Keratinocyte (primary cell): ENCODE measurements around the gene MGLL. TPM values are rescaled to one million over a fixed set of nuclear protein-coding genes. Genes with fewer than 3 reads are reported as not detected.

Experiments used
- DNase-seq: peaks from one replicate; pipeline ENCODE4 v3.0.0-alpha.2; 2011; ENCODE audit warnings: low read depth, missing footprints, low spot score
- FAIRE-seq: peaks from 2 replicates; lab custom pipeline; 2011; peaks lifted over from hg19 to GRCh38; lab: Jason Lieb, UNC
- H2AFZ ChIP-seq: 2 replicates; pipeline ENCODE4 v1.6.0; 2012; ENCODE audit warnings: low read length, control low read depth, inconsistent platforms; ENCODE audit not compliant: control insufficient read depth
- H3K27ac ChIP-seq: 2 replicates; pipeline ENCODE4 v1.5.1; 2011; ENCODE audit warnings: low read length; ENCODE audit not compliant: control insufficient read depth, insufficient read depth
- H3K27me3 ChIP-seq: 3 replicates; pipeline ENCODE4 v1.6.0; 2011; ENCODE audit warnings: low read length; ENCODE audit not compliant: control insufficient read depth, insufficient read depth; ENCODE audit errors: extremely low read depth
- H3K36me3 ChIP-seq, 2 experiments: 2 replicates in 1 of 2; 3 replicates in 1 of 2; pipeline ENCODE4 v1.5.1; 2011; ENCODE audit warnings: low read length in 2 of 2, mild to moderate bottlenecking in 1 of 2; ENCODE audit not compliant: control insufficient read depth in 2 of 2, insufficient read depth in 2 of 2; ENCODE audit errors: extremely low read depth in 1 of 2
- H3K4me1 ChIP-seq: 3 replicates; pipeline ENCODE4 v1.5.1; 2011; ENCODE audit warnings: low read length; ENCODE audit not compliant: control insufficient read depth, insufficient read depth; ENCODE audit errors: extremely low read depth
- H3K4me2 ChIP-seq: 3 replicates; pipeline ENCODE4 v1.6.0; 2011; ENCODE audit warnings: low read depth, low read length; ENCODE audit not compliant: control insufficient read depth, insufficient read depth; ENCODE audit errors: extremely low read depth
- H3K4me3 ChIP-seq, 3 experiments: fragments of 200-600 bp in 1 of 3; sonication (generic) in 1 of 3; 2 replicates in 2 of 3; 3 replicates in 1 of 3; pipeline ENCODE4 v1.5.1; 2011 to 2016; ENCODE audit warnings: low read length in 3 of 3, mild to moderate bottlenecking in 3 of 3, control low read depth in 2 of 3, inconsistent platforms in 1 of 3, low read depth in 1 of 3, mixed read lengths in 1 of 3, mixed run types in 1 of 3, moderate library complexity in 1 of 3; ENCODE audit not compliant: control insufficient read depth in 2 of 3, insufficient read depth in 2 of 3; ENCODE audit errors: extremely low read depth in 1 of 3
- H3K79me2 ChIP-seq: 2 replicates; pipeline ENCODE4 v1.6.0; 2012; ENCODE audit warnings: low read length; ENCODE audit not compliant: control insufficient read depth, insufficient read depth
- H3K9ac ChIP-seq: 3 replicates; pipeline ENCODE4 v1.6.0; 2011; ENCODE audit warnings: low read length; ENCODE audit not compliant: control insufficient read depth, insufficient read depth; ENCODE audit errors: extremely low read depth
- H3K9me1 ChIP-seq: 3 replicates; pipeline ENCODE4 v1.6.0; 2011; ENCODE audit warnings: low read length; ENCODE audit not compliant: control insufficient read depth, insufficient read depth; ENCODE audit errors: extremely low read depth
- H3K9me3 ChIP-seq: 2 replicates; pipeline ENCODE4 v1.5.1; 2012; ENCODE audit warnings: low read depth, low read length; ENCODE audit not compliant: control insufficient read depth
- H4K20me1 ChIP-seq: 3 replicates; pipeline ENCODE4 v1.6.0; 2011; ENCODE audit warnings: low read length; ENCODE audit not compliant: control insufficient read depth, insufficient read depth; ENCODE audit errors: extremely low read depth
- EZH2 ChIP-seq: IDR thresholded peaks from one replicate; pipeline ENCODE4 v1.6.1; 2012; ENCODE audit warnings: inconsistent platforms, mild to moderate bottlenecking, low read length, moderate library complexity
- dilution Hi-C: fragments of 300-500 bp; cut with MboI; formaldehyde crosslinking; loops from one replicate; pipeline ENCODE4 v1.7.0; 2020; ENCODE audit warnings: low sequenced_read_pairs; ENCODE audit not compliant: extremely low pct_ligation_motif_present
- polyA plus RNA-seq, 5 experiments: library from polyadenylated mRNA; depleted of rRNA in 3 of 5; stranded (reverse) in 3 of 5; stranded (forward) in 1 of 5; unstranded in 1 of 5; fragments of >200 nt; gene quantifications; 1 replicate in 1 of 5; 2 replicates in 3 of 5; 3 replicates in 1 of 5; pipeline versions ENCODE4 v1.2.1 to v1.2.3, GENCODE V29; 2011 to 2012; ENCODE audit warnings: missing spikeins in 2 of 5, low read depth in 1 of 5, low replicate concordance in 1 of 5
- TF ChIP-seq, protein P1 (sequence below), 3 experiments: IDR thresholded peaks in 1 of 3; conservative IDR thresholded peaks in 1 of 3; optimal IDR thresholded peaks in 1 of 3; 2 replicates in 2 of 3; 3 replicates in 1 of 3; pipeline versions ENCODE3 to v1.5.1; 2011; ENCODE audit warnings: low read length in 3 of 3, mild to moderate bottlenecking in 3 of 3, moderate library complexity in 2 of 3, control low read depth in 1 of 3, inconsistent platforms in 1 of 3; ENCODE audit not compliant: insufficient read depth in 2 of 3; ENCODE audit errors: extremely low read depth in 1 of 3

Gene MGLL
- polyA plus RNA-seq, 1 donor (not counting 4 experiments of a cell fraction or from before 2014, with no cell fraction given), result 17.8 TPM

DNA sequence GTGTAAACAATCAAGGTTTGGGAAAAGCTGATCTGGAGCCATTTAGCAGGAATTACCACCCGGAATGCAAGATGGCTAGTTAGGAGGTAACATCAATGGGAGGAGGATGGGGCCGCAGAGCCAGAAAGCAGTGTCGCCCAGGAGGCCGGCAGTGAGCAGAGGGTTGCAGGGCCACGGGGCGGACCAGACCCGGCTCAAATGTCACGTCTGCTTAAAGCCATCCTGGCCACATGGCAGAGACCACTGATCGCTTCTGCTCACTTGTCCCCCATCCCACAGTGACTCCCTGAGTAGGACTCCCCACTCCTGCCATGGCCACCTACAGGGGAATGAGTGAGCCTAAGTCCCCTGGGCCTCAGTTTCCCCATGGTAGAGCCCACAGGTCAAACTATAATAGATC is 18.2 kb downstream of the MGLL start:
- Histone ChIP-seq H3K9me1 (no peaks in the 10 kb centered on the region), H3K4me1 (peaks cover 44% of the 10 kb centered on the region), H3K27ac (peak overlapping the region; percentile 79), H2AFZ (no peak overlapping the region), H3K4me2 (peak overlapping the region; percentile 45), H3K27me3 (no peaks in the 10 kb centered on the region), H3K9me3 (no peaks in the 10 kb centered on the region), H3K36me3 (peaks cover 0 to 3% of the 10 kb centered on the region in 2 experiments), H4K20me1 (no peaks in the 10 kb centered on the region), H3K4me3 (no peak overlapping the region), H3K79me2 (peaks cover 5% of the 10 kb centered on the region), H3K9ac (peak overlapping the region; percentile 5)
- TF ChIP-seq EZH2, result no peak
- TF ChIP-seq, protein P1, sequence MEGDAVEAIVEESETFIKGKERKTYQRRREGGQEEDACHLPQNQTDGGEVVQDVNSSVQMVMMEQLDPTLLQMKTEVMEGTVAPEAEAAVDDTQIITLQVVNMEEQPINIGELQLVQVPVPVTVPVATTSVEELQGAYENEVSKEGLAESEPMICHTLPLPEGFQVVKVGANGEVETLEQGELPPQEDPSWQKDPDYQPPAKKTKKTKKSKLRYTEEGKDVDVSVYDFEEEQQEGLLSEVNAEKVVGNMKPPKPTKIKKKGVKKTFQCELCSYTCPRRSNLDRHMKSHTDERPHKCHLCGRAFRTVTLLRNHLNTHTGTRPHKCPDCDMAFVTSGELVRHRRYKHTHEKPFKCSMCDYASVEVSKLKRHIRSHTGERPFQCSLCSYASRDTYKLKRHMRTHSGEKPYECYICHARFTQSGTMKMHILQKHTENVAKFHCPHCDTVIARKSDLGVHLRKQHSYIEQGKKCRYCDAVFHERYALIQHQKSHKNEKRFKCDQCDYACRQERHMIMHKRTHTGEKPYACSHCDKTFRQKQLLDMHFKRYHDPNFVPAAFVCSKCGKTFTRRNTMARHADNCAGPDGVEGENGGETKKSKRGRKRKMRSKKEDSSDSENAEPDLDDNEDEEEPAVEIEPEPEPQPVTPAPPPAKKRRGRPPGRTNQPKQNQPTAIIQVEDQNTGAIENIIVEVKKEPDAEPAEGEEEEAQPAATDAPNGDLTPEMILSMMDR (optimal IDR thresholded peaks at IDR 0.05 in 1 of 3, IDR thresholded peaks at IDR 0.05 in 1 of 3, conservative IDR thresholded peaks at IDR 0.05 in 1 of 3; ENCODE audit: extremely low read depth in 1 of 3, insufficient read depth in 2 of 3, low read length in 3 of 3), result no peak
- dilution Hi-C loops, result no loop called here
- no peak for DNase-seq
- no peak for FAIRE-seq

- Histone ChIP-seq H3K36me3 (no peaks in the 10 kb centered on the region), H3K9me3 (no peaks in the 10 kb centered on the region), H3K9ac (peak overlapping the region; percentile 54), H3K9me1 (no peaks in the 10 kb centered on the region), H4K20me1 (no peaks in the 10 kb centered on the region), H3K27me3 (no peaks in the 10 kb centered on the region), H3K4me2 (peak overlapping the region; percentile 54), H2AFZ (no peak overlapping the region), H3K27ac (peak overlapping the region; percentile 79), H3K4me1 (peaks cover 49% of the 10 kb centered on the region), H3K4me3 (no peak overlapping the region), H3K79me2 (peaks cover 5% of the 10 kb centered on the region)
- DNase-seq (peak; percentile 88), FAIRE-seq (peak; percentile 92)
- dilution Hi-C loops, result no loop called here
- no peak for TF ChIP-seq EZH2
- TF ChIP-seq, protein P1 (optimal IDR thresholded peaks at IDR 0.05 in 1 of 3, IDR thresholded peaks at IDR 0.05 in 1 of 3, conservative IDR thresholded peaks at IDR 0.05 in 1 of 3; ENCODE audit: extremely low read depth in 1 of 3, insufficient read depth in 2 of 3, low read length in 3 of 3), result no peak
These were observed 18.7 kb downstream of the MGLL start for GRCh38 chr3:127803619-127804018.
